GM10248 (cell line): ENCODE data around the gene SMYD4.
"Not testable (repeated sequence)": the region's sequence is repeated elsewhere in the genome, so short reads cannot be mapped to it uniquely, and the experiment has no call there.

Experiments used
- CTCF ChIA-PET: fragments of 300-600 bp; sonication (Branson Sonifier 250); formaldehyde crosslinking; extraction: SDS; loops from one replicate; lab custom pipeline; 2021; ENCODE audit warnings: antibody characterized with exemption; lab: Yijun Ruan, JAX
- POLR2A ChIA-PET: fragments of 350-650 bp; sonication (Branson Sonifier 250); formaldehyde crosslinking; extraction: SDS; loops from one replicate; lab custom pipeline; 2020; ENCODE audit warnings: antibody characterized with exemption; lab: Yijun Ruan, JAX
- DNase-seq: peaks from one replicate; pipeline ENCODE4 v3.0.0; 2012; ENCODE audit errors: extremely low spot score
- CTCF ChIP-seq: IDR thresholded peaks from 2 replicates; pipeline ENCODE4 v1.5.1; 2012; ENCODE audit warnings: mild to moderate bottlenecking, low read depth; ENCODE audit errors: extremely low read depth, missing control alignments, control extremely low read depth

SMYD4 gene

GRCh38 chr17:1834380-1835149 is 4.9 kb upstream of the SMYD4 start:
- CTCF ChIA-PET, result interaction anchor here (1.0 to 1.8 kb wide), 6 partner anchors 11 to 113 kb away, joined by 3 to 5 read pairs (median 4); no protein-coding TSS in a partner anchor
- peak; percentile 81 for DNase-seq
- POLR2A ChIA-PET, result interaction anchor here (1.0 kb wide), 1 partner anchor 118 kb away, joined by 3 read pairs; no protein-coding TSS in a partner anchor
- TF ChIP-seq CTCF, result no peak

GRCh38 chr17:1830288-1830687 is 586 bp upstream of the SMYD4 start:
- TF ChIP-seq CTCF, result no peak
- ChIA-PET CTCF (no interaction called here), POLR2A (no interaction called here)
- DNase-seq, result peak; percentile 33

GRCh38 chr17:1829216-1829591 is 498 bp downstream of the SMYD4 start:
- POLR2A ChIA-PET, result interaction anchor here (1.0 kb wide), 1 partner anchor 112 kb away, joined by 3 read pairs; no protein-coding TSS in a partner anchor
- CTCF ChIA-PET, result interaction anchor here (0.9 kb wide), 1 partner anchor 255 kb away, joined by 4 read pairs; no protein-coding TSS in a partner anchor
- peak; percentile 23 for DNase-seq
- TF ChIP-seq CTCF, result no peak

GRCh38 chr17:1820528-1821252 is 9.0 kb downstream of the SMYD4 start:
- no peak for TF ChIP-seq CTCF
- DNase-seq, result peak; percentile 33
- POLR2A ChIA-PET, result no interaction called here
- CTCF ChIA-PET, result interaction anchor here (0.9 to 1.1 kb wide), 3 partner anchors 24 to 171 kb away, joined by 3 read pairs; partner anchors contain the start of gene RILP

- DNase-seq, result no peak
- TF ChIP-seq CTCF, result no peak
- ChIA-PET POLR2A (no interaction called here), CTCF (interaction anchor here (1.5 kb wide), 1 partner anchor 16 kb away, joined by 4 read pairs; no protein-coding TSS in a partner anchor)
Measured at GRCh38 chr17:1813088-1813487, 16.6 kb downstream of the SMYD4 start.

GRCh38 chr17:1810450-1811103 is 19.1 kb downstream of the SMYD4 start:
- no peak for TF ChIP-seq CTCF
- ChIA-PET POLR2A (no interaction called here), CTCF (interaction anchor here (1.3 kb wide), 1 partner anchor 28 kb away, joined by 4 read pairs; no protein-coding TSS in a partner anchor)
- no peak for DNase-seq

- POLR2A ChIA-PET, result not testable (repeated sequence)
Measured at GRCh38 chr17:1809815-1810214, 19.9 kb downstream of the SMYD4 start.

More at GRCh38 chr17:1809815-1810214, 19.9 kb downstream of the SMYD4 start:
- CTCF ChIA-PET, result interaction anchor here (1.3 kb wide), 1 partner anchor 29 kb away, joined by 4 read pairs; no protein-coding TSS in a partner anchor
- not testable (repeated sequence) for DNase-seq
